Adrenal gland (tissue), 12 donors: ENCODE measurements around the gene SURF4. TPM values are rescaled to one million over a fixed set of nuclear protein-coding genes. Genes with fewer than 3 reads are reported as not detected.
A peak's percentile ranks its signal among the peaks of the same experiment; 100 is the strongest.

Experiments
- DNase-seq, 7 donors: peaks; one replicate each; pipeline ENCODE4 v3.0.0-alpha.2; 2019 to 2020
- H3K27ac ChIP-seq, 5 donors: fragments of 200-600 bp; sonication (generic) in 4 of 5; 1 replicate in 3 of 5; 2 replicates in 2 of 5; pipeline versions ENCODE4 v1.5.1 to v1.8.0; 2016 to 2020; ENCODE audit warnings: mild to moderate bottlenecking in 1 of 5
- H3K27me3 ChIP-seq: fragments of 200-600 bp; 2 replicates; pipeline ENCODE4 v1.8.0; 2021
- H3K36me3 ChIP-seq, 2 donors: fragments of 200-600 bp; replicated peaks in 1 of 2; 1 replicate in 1 of 2; 2 replicates in 1 of 2; pipeline versions ENCODE4 v1.5.1 to v1.8.0; 2018 to 2022
- H3K4me1 ChIP-seq, 2 donors: fragments of 200-600 bp; replicated peaks in 1 of 2; 1 replicate in 1 of 2; 2 replicates in 1 of 2; pipeline versions ENCODE4 v1.5.1 to v1.8.0; 2018 to 2021
- H3K4me3 ChIP-seq, 4 donors: fragments of 200-600 bp; sonication (generic) in 3 of 4; one replicate each; pipeline ENCODE4 v1.5.1; 2016 to 2018
- H3K9me3 ChIP-seq, 3 donors: fragments of 200-600 bp; sonication (generic) in 1 of 3; replicated peaks in 1 of 3; 1 replicate in 2 of 3; 2 replicates in 1 of 3; pipeline versions ENCODE4 v1.5.1 to v1.8.0; 2016 to 2021
- POLR2A ChIP-seq, 2 donors: fragments of 450-650 bp; IDR thresholded peaks; one replicate each; pipeline ENCODE4 v1.6.1; 2017; ENCODE audit warnings: antibody characterized with exemption in 2 of 2, mild to moderate bottlenecking in 2 of 2, moderate library complexity in 1 of 2
- WGBS, 4 donors: extraction: QIAGEN DNeasy Blood & Tissue Kit in 2 of 4; methylation state at CpG; one replicate each; pipeline versions ENCODE4 v1.1.5 to v1.1.7; 2013 to 2017; 5-methylcytosine and 5-hydroxymethylcytosine counted together
- intact Hi-C, 2 donors: fragments of 100-400 bp; cut with DNase I; formaldehyde crosslinking; loops; one replicate each; pipeline versions ENCODE4 v1.14.1 to v1.15.0; 2022 to 2023
- polyA plus RNA-seq, 3 donors: library from polyadenylated mRNA; stranded (reverse); fragments of 200-250 nt in 2 of 3; fragments of 350-450 nt in 1 of 3; fragmentation: Illumina TruSeq in 1 of 3; extraction: RNeasy Lipid Tissue Mini Kit (QIAGEN cat#74804) in 1 of 3; gene quantifications; one replicate each; pipeline ENCODE4 v1.2.3, GENCODE V29; 2013 to 2014
- total RNA-seq, 9 donors: library from RNA; depleted of rRNA in 4 of 9; stranded (reverse); fragments of >200 nt in 4 of 9; fragments of 120-200 nt in 1 of 9; fragmentation: NEBNext Ultra II Directional in 1 of 9; extraction: Animal tissue kit (Norgen Biotek cat#: 25700) in 1 of 9; gene quantifications; one replicate each; pipeline versions ENCODE4 v1.1.0 to v1.2.4, GENCODE V29; 2013 to 2023
- TF ChIP-seq, protein P1 (sequence below), 6 experiments: fragments of 450-650 bp in 4 of 6; fragments of 200-600 bp in 2 of 6; sonication (generic) in 1 of 6; IDR thresholded peaks; 1 replicate in 5 of 6; 2 replicates in 1 of 6; pipeline versions ENCODE4 v1.5.1 to v1.8.0; 2016 to 2021; ENCODE audit warnings: antibody characterized with exemption in 6 of 6, mild to moderate bottlenecking in 2 of 6, moderate library complexity in 1 of 6
- donor health status: healthy with polysubstance abuse.
- donor health status: Bipolar disorder and iron deficiency.
- donor health status: DM: yes; HTN: yes; CAD: no.
- donor health status: DM: no; HTN: no; CAD: no.
- donor health status: DM: no; HTN: no; CAD: no.
- donor health status: DM: yes; HTN: yes; CAD: no.

Gene SURF4
- total and polyA plus RNA-seq, 12 donors = 43.4 to 340 (median 177) TPM

DNA sequence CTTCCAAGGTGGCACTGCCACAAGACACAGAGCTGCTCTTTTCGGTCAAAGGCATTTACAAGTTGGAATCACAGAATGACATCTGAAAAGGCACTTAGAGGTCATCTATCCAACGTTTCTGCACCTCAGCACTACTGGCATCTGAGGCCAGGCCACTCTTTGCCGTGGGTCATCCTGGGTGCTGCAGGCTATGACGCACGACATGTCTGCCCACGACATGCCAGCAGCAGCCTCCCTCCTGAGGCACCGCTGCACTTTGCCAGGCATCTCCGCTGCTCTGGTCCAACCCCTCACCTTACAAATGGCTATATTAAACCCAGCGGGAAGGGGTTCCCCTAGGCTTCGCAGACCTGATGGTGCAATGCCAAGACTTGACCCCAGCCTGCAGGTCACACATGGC lies 8.1 kb downstream of the SURF4 start:
- Histone ChIP-seq H3K4me1 (peaks cover 15 to 68% of the 10 kb centered on the region in 2 donors), H3K27me3 (no peaks in the 10 kb centered on the region), H3K9me3 (no peaks in the 10 kb centered on the region), H3K4me3 (no peak overlapping the region), H3K36me3 (peaks cover 0 to 57% of the 10 kb centered on the region in 2 donors), H3K27ac (peak overlapping the region in 2 of 5 donors; percentile 63 to 69)
- intact Hi-C loops = no loop called here
- 53 to 72% (median 67%) methylated on average over 9 to 10 of the region's 10 CpGs for WGBS, 4 donors
- DNase-seq = peak in 2 of 7 donors; percentile 19 to 79
- TF ChIP-seq, protein P1, sequence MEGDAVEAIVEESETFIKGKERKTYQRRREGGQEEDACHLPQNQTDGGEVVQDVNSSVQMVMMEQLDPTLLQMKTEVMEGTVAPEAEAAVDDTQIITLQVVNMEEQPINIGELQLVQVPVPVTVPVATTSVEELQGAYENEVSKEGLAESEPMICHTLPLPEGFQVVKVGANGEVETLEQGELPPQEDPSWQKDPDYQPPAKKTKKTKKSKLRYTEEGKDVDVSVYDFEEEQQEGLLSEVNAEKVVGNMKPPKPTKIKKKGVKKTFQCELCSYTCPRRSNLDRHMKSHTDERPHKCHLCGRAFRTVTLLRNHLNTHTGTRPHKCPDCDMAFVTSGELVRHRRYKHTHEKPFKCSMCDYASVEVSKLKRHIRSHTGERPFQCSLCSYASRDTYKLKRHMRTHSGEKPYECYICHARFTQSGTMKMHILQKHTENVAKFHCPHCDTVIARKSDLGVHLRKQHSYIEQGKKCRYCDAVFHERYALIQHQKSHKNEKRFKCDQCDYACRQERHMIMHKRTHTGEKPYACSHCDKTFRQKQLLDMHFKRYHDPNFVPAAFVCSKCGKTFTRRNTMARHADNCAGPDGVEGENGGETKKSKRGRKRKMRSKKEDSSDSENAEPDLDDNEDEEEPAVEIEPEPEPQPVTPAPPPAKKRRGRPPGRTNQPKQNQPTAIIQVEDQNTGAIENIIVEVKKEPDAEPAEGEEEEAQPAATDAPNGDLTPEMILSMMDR (IDR thresholded peaks at IDR 0.05) = no peak
- no peak for TF ChIP-seq POLR2A (IDR thresholded peaks at IDR 0.05)

DNA sequence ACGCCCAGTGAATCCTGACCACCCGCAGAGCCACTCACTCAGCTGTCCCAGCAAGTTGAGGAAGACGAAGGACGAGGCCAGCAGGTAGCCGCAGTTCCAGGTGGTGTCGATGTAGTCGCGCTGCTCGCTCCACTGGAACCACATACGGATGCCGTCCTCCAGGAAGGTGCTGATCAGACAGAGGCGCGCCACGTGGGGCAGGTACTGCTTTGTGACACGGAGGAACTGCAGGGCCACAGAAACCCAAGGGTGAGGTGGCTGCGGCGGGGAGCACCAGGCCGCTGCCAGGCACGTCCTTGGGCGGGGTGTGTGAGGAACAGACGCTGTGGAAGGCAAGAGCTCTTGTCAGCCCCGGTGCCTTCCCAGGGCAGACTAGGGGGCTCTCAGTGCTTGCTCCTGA lies 8.6 kb downstream of the SURF4 start:
- Histone ChIP-seq H3K36me3 (peaks cover 0 to 58% of the 10 kb centered on the region in 2 donors), H3K4me1 (peaks cover 15 to 62% of the 10 kb centered on the region in 2 donors), H3K9me3 (no peaks in the 10 kb centered on the region), H3K27ac (peak overlapping the region in 1 of 5 donors; percentile 63), H3K4me3 (no peak overlapping the region), H3K27me3 (no peaks in the 10 kb centered on the region)
- DNase-seq = peak in 2 of 7 donors; percentile 18 to 23
- 76 to 91% (median 81%) methylated on average over 4 to 22 of the region's 22 CpGs for WGBS, 4 donors
- intact Hi-C loops = no loop called here
- TF ChIP-seq, protein P1 (IDR thresholded peaks at IDR 0.05) = no peak
- TF ChIP-seq POLR2A (IDR thresholded peaks at IDR 0.05) = no peak

DNA sequence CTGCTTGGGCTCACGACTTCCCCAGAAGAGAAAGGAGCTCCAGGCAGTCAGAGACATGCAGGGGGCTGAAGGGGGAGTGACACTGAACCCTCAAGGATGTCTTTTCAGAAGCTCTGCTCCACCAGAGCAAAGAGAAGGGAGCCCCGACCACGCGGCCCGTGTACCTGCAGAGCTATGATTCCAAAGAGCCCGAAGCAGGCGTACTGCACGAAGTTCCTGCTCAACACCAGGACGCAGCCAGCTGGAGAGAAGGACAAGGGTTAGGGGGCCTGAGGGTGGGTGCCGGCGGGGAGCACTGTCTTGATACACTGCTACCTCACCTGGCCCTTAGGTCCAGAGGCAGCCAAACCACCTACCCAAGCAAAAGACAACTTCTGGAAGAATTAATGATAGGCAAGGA lies 9.4 kb downstream of the SURF4 start:
- no peak for TF ChIP-seq POLR2A (IDR thresholded peaks at IDR 0.05)
- TF ChIP-seq, protein P1 (IDR thresholded peaks at IDR 0.05) = no peak
- H3K27me3 ChIP-seq = no peaks in the 10 kb centered on the region
- H3K4me1 ChIP-seq = peaks cover 8 to 54% of the 10 kb centered on the region in 2 donors
- WGBS, 4 donors = 90 to 93% (median 91%) methylated on average over 11 of the region's 11 CpGs
- H3K9me3 ChIP-seq = no peaks in the 10 kb centered on the region
- H3K27ac ChIP-seq = no peak overlapping the region
- peak in 1 of 7 donors; percentile 21 for DNase-seq
- no peak overlapping the region for H3K4me3 ChIP-seq
- intact Hi-C loops = no loop called here
- H3K36me3 ChIP-seq = peaks cover 0 to 66% of the 10 kb centered on the region in 2 donors

DNA sequence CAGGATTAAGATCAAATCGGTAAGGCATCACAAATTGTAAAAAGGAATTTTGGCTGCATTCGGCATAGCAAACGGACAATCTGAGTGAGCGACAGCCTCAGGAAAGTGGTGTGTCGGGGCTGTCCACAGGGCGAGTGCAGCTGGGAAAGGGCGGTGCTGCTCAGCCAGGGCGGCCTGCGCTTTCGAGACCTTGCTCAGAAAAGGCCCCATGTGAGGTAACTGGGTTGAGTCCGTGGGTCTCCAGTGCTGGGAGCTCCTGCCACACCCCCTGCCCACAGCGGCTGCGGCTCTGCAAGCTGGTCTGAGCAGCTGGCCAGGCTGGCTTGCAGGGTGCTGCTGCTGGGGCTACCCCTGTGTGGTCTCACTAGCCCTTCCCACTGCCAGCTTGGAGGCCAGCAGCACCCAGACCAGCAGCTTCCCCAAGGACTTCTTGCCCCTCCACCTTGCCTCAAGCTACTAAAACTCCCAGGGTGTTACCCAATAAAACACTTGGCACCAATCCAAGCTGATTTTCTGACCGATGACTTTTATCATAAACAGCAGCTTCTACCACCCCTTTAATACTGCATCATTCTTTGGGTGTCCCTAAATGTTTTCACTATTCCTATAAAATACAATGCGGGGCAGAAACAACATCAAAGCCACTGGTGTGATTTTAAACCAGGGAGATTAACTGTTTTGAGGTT lies 13.4 kb downstream of the SURF4 start:
- Histone ChIP-seq H3K27me3 (no peaks in the 10 kb centered on the region), H3K36me3 (peaks cover 0 to 70% of the 10 kb centered on the region in 2 donors), H3K9me3 (no peaks in the 10 kb centered on the region), H3K27ac (no peak overlapping the region), H3K4me1 (peaks cover 0 to 32% of the 10 kb centered on the region in 2 donors), H3K4me3 (no peak overlapping the region)
- peak in 1 of 7 donors; percentile 18 for DNase-seq
- TF ChIP-seq, protein P1 (IDR thresholded peaks at IDR 0.05) = no peak
- TF ChIP-seq POLR2A (IDR thresholded peaks at IDR 0.05) = no peak
- intact Hi-C loops = no loop called here
- WGBS, 4 donors = 85 to 90% (median 90%) methylated on average over 14 to 15 of the region's 15 CpGs
